Mesendoderm (in vitro differentiated cells): ENCODE data around the gene APBB2.

Source experiments
- DNase-seq: peaks from one replicate; pipeline ENCODE4 v3.0.0; 2013
- H2AK5ac ChIP-seq: 2 replicates; pipeline ENCODE4 v1.6.1; 2013; ENCODE audit warnings: low read length, inconsistent platforms
- H2BK120ac ChIP-seq: 2 replicates; pipeline ENCODE4 v1.6.1; 2013; ENCODE audit warnings: low read depth, mild to moderate bottlenecking, low read length, moderate library complexity, mixed read lengths
- H2BK15ac ChIP-seq: replicated peaks from 2 replicates; pipeline ENCODE4 v1.6.1; 2013; ENCODE audit warnings: low read depth, mild to moderate bottlenecking, moderate library complexity
- H2BK5ac ChIP-seq: 2 replicates; pipeline ENCODE4 v1.6.1; 2013; ENCODE audit warnings: low read length, inconsistent platforms
- H3K18ac ChIP-seq: 2 replicates; pipeline ENCODE4 v1.6.1; 2013; ENCODE audit warnings: mild to moderate bottlenecking, low read length, mixed read lengths
- H3K23ac ChIP-seq: one replicate; pipeline ENCODE4 v1.6.1; 2013; ENCODE audit warnings: low read length
- H3K27ac ChIP-seq: 2 replicates; pipeline ENCODE4 v1.5.1; 2013; ENCODE audit warnings: low read depth, mild to moderate bottlenecking, inconsistent platforms, low read length, moderate library complexity
- H3K27me3 ChIP-seq: 2 replicates; pipeline ENCODE4 v1.6.1; 2013; ENCODE audit warnings: low read length, control low read depth, mild to moderate bottlenecking, inconsistent platforms; ENCODE audit not compliant: insufficient read depth, poor library complexity
- H3K36me3 ChIP-seq: 2 replicates; pipeline ENCODE4 v1.6.1; 2013; ENCODE audit warnings: low read length, inconsistent platforms; ENCODE audit not compliant: control insufficient read depth, insufficient read depth
- H3K4ac ChIP-seq: one replicate; pipeline ENCODE4 v1.6.1; 2013; ENCODE audit warnings: low read depth, mild to moderate bottlenecking, low read length, moderate library complexity
- H3K4me1 ChIP-seq: 2 replicates; pipeline ENCODE4 v1.6.1; 2013; ENCODE audit warnings: low read depth, low read length, inconsistent platforms; ENCODE audit not compliant: control insufficient read depth
- H3K4me2 ChIP-seq: 2 replicates; pipeline ENCODE4 v1.6.1; 2013; ENCODE audit warnings: low read length
- H3K4me3 ChIP-seq: 2 replicates; pipeline ENCODE4 v1.5.1; 2013; ENCODE audit warnings: mild to moderate bottlenecking, low read length
- H3K56ac ChIP-seq: one replicate; pipeline ENCODE4 v1.6.1; 2013; ENCODE audit warnings: low read length
- H3K79me1 ChIP-seq: 2 replicates; pipeline ENCODE4 v1.6.1; 2013; ENCODE audit warnings: low read length, inconsistent platforms
- H3K79me2 ChIP-seq: 2 replicates; pipeline ENCODE4 v1.6.1; 2013; ENCODE audit warnings: mild to moderate bottlenecking, low read length; ENCODE audit not compliant: control insufficient read depth, insufficient read depth
- H3K9ac ChIP-seq: 2 replicates; pipeline ENCODE4 v1.6.1; 2013; ENCODE audit warnings: low read length, inconsistent platforms
- H4K5ac ChIP-seq: one replicate; pipeline ENCODE4 v1.6.1; 2013; ENCODE audit warnings: low read length
- H4K8ac ChIP-seq: one replicate; pipeline ENCODE4 v1.6.1; 2013; ENCODE audit warnings: low read depth, mild to moderate bottlenecking, control low read depth, low read length, moderate library complexity
- WGBS: extraction: QIAGEN DNeasy Blood & Tissue Kit; methylation state at CpG from one replicate; pipeline ENCODE4 v1.1.7; 2013; ENCODE audit warnings: low lambda C conversion rate, missing lambda C conversion rate; ENCODE audit not compliant: insufficient coverage; ENCODE audit errors: extremely low coverage; 5-methylcytosine and 5-hydroxymethylcytosine counted together

Gene APBB2

GRCh38 chr4:40850496-40850895, 363.8 kb downstream of the APBB2 start:
- Histone ChIP-seq H2BK15ac (no peak overlapping the region), H3K79me2 (peaks cover 4% of the 10 kb centered on the region)

GRCh38 chr4:40848940-40849339, 365.4 kb downstream of the APBB2 start:
- Histone ChIP-seq H3K79me2 (peaks cover 7% of the 10 kb centered on the region), H3K4ac (no peak overlapping the region), H2BK15ac (no peak overlapping the region), H3K23ac (no peak overlapping the region), H3K9ac (no peak overlapping the region), H2AK5ac (no peak overlapping the region), H3K18ac (no peak overlapping the region), H3K27me3 (no peaks in the 10 kb centered on the region), H3K4me1 (no peaks in the 10 kb centered on the region), H3K36me3 (no peaks in the 10 kb centered on the region), H3K56ac (no peak overlapping the region), H4K5ac (no peak overlapping the region), H3K4me2 (no peak overlapping the region), H3K27ac (no peak overlapping the region), H2BK5ac (no peak overlapping the region), H3K79me1 (peaks cover 4% of the 10 kb centered on the region), H3K4me3 (no peak overlapping the region), H4K8ac (no peak overlapping the region), H2BK120ac (no peak overlapping the region)
- no CpG with 5 or more reads among the region's 3 CpGs for WGBS
- peak; percentile 8 for DNase-seq

More at GRCh38 chr4:40850496-40850895, 363.8 kb downstream of the APBB2 start:
- Histone ChIP-seq H3K9ac (no peak overlapping the region), H2AK5ac (no peak overlapping the region), H3K4me3 (no peak overlapping the region), H3K36me3 (no peaks in the 10 kb centered on the region), H3K56ac (no peak overlapping the region), H3K4ac (no peak overlapping the region), H3K27me3 (no peaks in the 10 kb centered on the region), H2BK120ac (no peak overlapping the region), H3K23ac (no peak overlapping the region), H3K4me1 (no peaks in the 10 kb centered on the region), H4K5ac (no peak overlapping the region), H3K4me2 (no peak overlapping the region), H2BK5ac (no peak overlapping the region), H3K18ac (no peak overlapping the region), H3K27ac (no peak overlapping the region), H4K8ac (no peak overlapping the region), H3K79me1 (peaks cover 4% of the 10 kb centered on the region)
- WGBS = no CpG with 5 or more reads among the region's 4 CpGs
- DNase-seq = no peak

- no peak overlapping the region for H4K5ac ChIP-seq
- no peaks in the 10 kb centered on the region for H3K4me1 ChIP-seq
- H3K9ac ChIP-seq = no peak overlapping the region
- H3K4me2 ChIP-seq = no peak overlapping the region
- H2BK5ac ChIP-seq = no peak overlapping the region
- no peak overlapping the region for H2BK15ac ChIP-seq
- H3K79me2 ChIP-seq = peaks cover 7% of the 10 kb centered on the region
- H4K8ac ChIP-seq = no peak overlapping the region
- H3K27me3 ChIP-seq = no peaks in the 10 kb centered on the region
- no peak overlapping the region for H3K18ac ChIP-seq
- H3K4me3 ChIP-seq = no peak overlapping the region
- no peak overlapping the region for H3K27ac ChIP-seq
- peaks cover 4% of the 10 kb centered on the region for H3K79me1 ChIP-seq
- H2AK5ac ChIP-seq = no peak overlapping the region
- no peak overlapping the region for H2BK120ac ChIP-seq
- no peak overlapping the region for H3K23ac ChIP-seq
- H3K56ac ChIP-seq = no peak overlapping the region
- no peak overlapping the region for H3K4ac ChIP-seq
- no CpG with 5 or more reads among the region's 5 CpGs for WGBS
- DNase-seq = peak; percentile 19
- H3K36me3 ChIP-seq = no peaks in the 10 kb centered on the region
Measured at GRCh38 chr4:40848251-40848650, 366.1 kb downstream of the APBB2 start.

- no peak overlapping the region for H3K4me2 ChIP-seq
- WGBS = no CpG with 5 or more reads among the region's 5 CpGs
- peaks cover 7% of the 10 kb centered on the region for H3K79me2 ChIP-seq
- H4K8ac ChIP-seq = no peak overlapping the region
- no peak overlapping the region for H2BK120ac ChIP-seq
- peak overlapping the region; percentile 25 for H3K56ac ChIP-seq
- no peak overlapping the region for H3K23ac ChIP-seq
- no peaks in the 10 kb centered on the region for H3K4me1 ChIP-seq
- no peak overlapping the region for H3K4me3 ChIP-seq
- no peak overlapping the region for H2AK5ac ChIP-seq
- no peak overlapping the region for H3K27ac ChIP-seq
- no peak overlapping the region for H3K18ac ChIP-seq
- no peak overlapping the region for H2BK5ac ChIP-seq
- no peak overlapping the region for H3K9ac ChIP-seq
- no peak overlapping the region for H2BK15ac ChIP-seq
- H3K36me3 ChIP-seq = no peaks in the 10 kb centered on the region
- H3K4ac ChIP-seq = no peak overlapping the region
- H3K79me1 ChIP-seq = peaks cover 4% of the 10 kb centered on the region
- H3K27me3 ChIP-seq = no peaks in the 10 kb centered on the region
- no peak for DNase-seq
- no peak overlapping the region for H4K5ac ChIP-seq
Measured at GRCh38 chr4:40846532-40846931, 367.8 kb downstream of the APBB2 start.

- Histone ChIP-seq H4K8ac (no peak overlapping the region), H2BK15ac (no peak overlapping the region), H3K4me2 (no peak overlapping the region), H3K4me1 (peaks cover 2% of the 10 kb centered on the region), H3K56ac (no peak overlapping the region), H3K9ac (no peak overlapping the region), H3K4me3 (no peak overlapping the region), H2BK5ac (no peak overlapping the region), H3K36me3 (no peaks in the 10 kb centered on the region), H3K27me3 (no peaks in the 10 kb centered on the region), H4K5ac (no peak overlapping the region), H3K23ac (no peak overlapping the region), H3K79me2 (peaks cover 9% of the 10 kb centered on the region), H3K79me1 (peaks cover 4% of the 10 kb centered on the region), H3K18ac (no peak overlapping the region), H2BK120ac (no peak overlapping the region), H3K27ac (no peak overlapping the region), H3K4ac (no peak overlapping the region), H2AK5ac (no peak overlapping the region)
- no CpG with 5 or more reads among the region's 10 CpGs for WGBS
- DNase-seq = no peak
Measured at GRCh38 chr4:40845154-40845835, 369.0 kb downstream of the APBB2 start.

GRCh38 chr4:40844261-40844660, 370.1 kb downstream of the APBB2 start:
- Histone ChIP-seq H3K79me2 (peaks cover 13% of the 10 kb centered on the region), H4K8ac (no peak overlapping the region), H3K23ac (no peak overlapping the region), H2BK120ac (no peak overlapping the region), H3K4me3 (no peak overlapping the region), H3K36me3 (no peaks in the 10 kb centered on the region), H3K79me1 (peaks cover 6% of the 10 kb centered on the region), H2AK5ac (no peak overlapping the region), H4K5ac (no peak overlapping the region), H3K4me2 (no peak overlapping the region), H3K56ac (no peak overlapping the region), H3K4ac (no peak overlapping the region), H3K4me1 (peaks cover 2% of the 10 kb centered on the region), H2BK15ac (no peak overlapping the region), H3K18ac (no peak overlapping the region), H3K27ac (no peak overlapping the region), H3K9ac (no peak overlapping the region), H3K27me3 (no peaks in the 10 kb centered on the region), H2BK5ac (no peak overlapping the region)
- no peak for DNase-seq
- WGBS = no CpG with 5 or more reads among the region's 6 CpGs
